HG02981 (cell line): Measurements from ENCODE around the gene GABPA.
"Not testable (repeated sequence)": the region's sequence is repeated elsewhere in the genome, so short reads cannot be mapped to it uniquely, and the experiment has no call there.

Experiments
- ATAC-seq: cut with Tn5 transposase; IDR thresholded peaks from one replicate; pipeline ENCODE4 v1.9.1; 2021; ENCODE audit warnings: mild to moderate bottlenecking, moderate library complexity; ENCODE audit not compliant: unreplicated experiment

The GABPA gene

GRCh38 chr21:25734904-25735645 lies at the start of gene GABPA, which contains the start of gene ATP5PF:
TSS of gene GABPA (plus strand) at chr21:25734972. CDS start at chr21:25741599, 6,627 bp downstream.
TSS of gene ATP5PF (minus strand) at chr21:25734904. CDS start at chr21:25729794, 5,110 bp downstream.
- ATAC-seq = peak; percentile 86

GRCh38 chr21:25687787-25688186 lies 47.0 kb upstream of the GABPA start:
- no peak for ATAC-seq

- no peak for ATAC-seq
Measured at GRCh38 chr21:25688275-25689155, 46.3 kb upstream of the GABPA start.

GRCh38 chr21:25689226-25689625 lies 45.5 kb upstream of the GABPA start:
- no peak for ATAC-seq

GRCh38 chr21:25691976-25692375 lies 42.8 kb upstream of the GABPA start:
- ATAC-seq = no peak

GRCh38 chr21:25695461-25695860 lies 39.3 kb upstream of the GABPA start:
- ATAC-seq = not testable (repeated sequence)

DNA sequence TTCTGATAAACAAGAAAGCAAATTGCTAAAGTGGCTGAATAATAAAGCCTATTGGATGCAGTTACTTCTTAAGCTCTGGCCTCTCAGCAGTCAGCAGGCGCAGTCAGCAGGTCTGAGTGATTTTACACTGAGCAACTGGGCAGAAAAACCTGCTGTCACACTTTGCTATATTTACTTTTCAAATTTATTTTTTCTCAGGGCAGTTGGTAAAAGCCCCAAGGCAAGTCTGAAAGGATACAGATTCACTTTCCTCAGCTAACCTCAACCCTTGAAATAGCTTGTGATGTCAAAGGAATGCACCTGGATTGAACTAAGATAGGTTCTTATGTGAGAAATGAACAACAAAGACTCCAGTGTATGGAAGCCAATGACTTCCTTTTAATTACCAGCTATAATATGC lies 34.0 kb upstream of the GABPA start:
- no peak for ATAC-seq

DNA sequence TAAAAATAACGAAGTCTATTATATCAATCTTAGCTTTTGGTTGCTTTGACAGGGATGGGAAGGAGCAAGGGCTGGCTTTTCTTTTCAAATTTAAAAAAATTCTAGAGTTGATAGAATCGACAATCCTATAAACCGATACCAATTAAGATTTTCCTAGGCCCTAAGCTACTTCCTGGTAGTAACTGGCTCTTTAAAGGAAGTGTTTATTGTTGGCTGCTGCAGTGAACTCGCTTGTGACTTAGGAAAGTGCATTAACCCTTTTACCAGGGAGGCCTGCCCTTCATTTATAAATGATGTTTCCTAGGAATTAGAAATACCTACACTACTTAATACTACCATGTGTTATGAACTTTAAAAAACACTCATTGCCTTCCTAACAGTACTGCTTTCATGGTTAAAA lies 33.2 kb upstream of the GABPA start:
- ATAC-seq = no peak

DNA sequence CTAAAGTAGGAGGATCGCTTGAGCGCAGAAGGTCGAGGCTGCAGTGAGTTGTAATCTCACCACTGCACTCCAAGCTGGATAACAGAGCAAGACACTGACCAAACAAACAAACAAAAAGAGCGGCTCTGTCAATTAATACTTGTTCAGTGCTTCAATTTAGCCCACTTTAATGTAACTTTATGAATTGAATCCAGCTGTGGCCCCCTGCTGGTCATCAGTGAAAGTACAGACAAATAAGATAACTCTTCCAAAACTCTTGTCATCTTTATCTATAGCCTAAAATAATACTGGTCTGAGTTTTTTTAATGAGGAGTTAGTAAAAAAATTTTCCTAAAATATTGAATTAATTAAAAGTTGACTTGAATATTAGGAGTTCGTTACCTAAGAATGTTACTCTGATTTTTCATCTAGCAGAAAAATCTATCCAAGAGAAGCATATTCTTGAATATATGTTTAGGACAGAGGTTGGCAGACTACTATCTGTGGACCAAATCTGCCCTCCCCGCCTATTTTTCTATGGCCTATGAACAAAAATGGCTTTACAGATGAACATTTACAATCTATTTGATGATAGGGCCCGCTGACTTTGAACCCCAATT lies 26.2 kb upstream of the GABPA start:
- ATAC-seq = no peak

DNA sequence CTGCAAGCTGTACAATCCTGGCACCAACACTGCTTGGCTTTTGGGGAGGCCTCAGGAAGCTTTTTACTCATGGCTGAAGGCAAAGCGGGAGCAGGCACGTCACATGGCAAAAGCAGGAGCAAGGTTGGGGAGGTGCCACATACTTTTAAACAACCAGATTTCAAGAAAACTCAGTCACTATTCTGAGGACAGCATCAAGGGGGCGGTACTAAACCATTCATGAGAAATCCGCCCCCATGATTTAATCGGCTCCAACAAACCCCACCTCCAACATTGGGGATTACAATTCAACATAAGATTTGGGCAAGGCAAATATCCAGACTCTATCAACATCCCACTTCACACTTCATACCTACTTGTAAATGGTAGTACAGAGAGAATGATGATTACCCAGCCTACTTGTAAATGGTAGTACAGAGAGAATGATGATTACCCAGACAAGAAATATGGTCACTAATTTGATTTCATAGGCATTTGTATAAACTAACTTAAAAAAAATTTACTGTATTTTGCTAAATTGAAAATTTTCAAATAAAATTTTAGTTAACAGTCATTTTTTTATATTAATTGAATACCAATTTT lies 25.0 kb upstream of the GABPA start:
- no peak for ATAC-seq

- ATAC-seq = no peak
Measured at GRCh38 chr21:25710550-25710949, 24.2 kb upstream of the GABPA start.

- ATAC-seq = not testable (repeated sequence)
Measured at GRCh38 chr21:25714066-25714465, 20.7 kb upstream of the GABPA start.

GRCh38 chr21:25717491-25718147 lies 17.2 kb upstream of the GABPA start:
- ATAC-seq = no peak

GRCh38 chr21:25721987-25722386 lies 12.8 kb upstream of the GABPA start:
- no peak for ATAC-seq

DNA sequence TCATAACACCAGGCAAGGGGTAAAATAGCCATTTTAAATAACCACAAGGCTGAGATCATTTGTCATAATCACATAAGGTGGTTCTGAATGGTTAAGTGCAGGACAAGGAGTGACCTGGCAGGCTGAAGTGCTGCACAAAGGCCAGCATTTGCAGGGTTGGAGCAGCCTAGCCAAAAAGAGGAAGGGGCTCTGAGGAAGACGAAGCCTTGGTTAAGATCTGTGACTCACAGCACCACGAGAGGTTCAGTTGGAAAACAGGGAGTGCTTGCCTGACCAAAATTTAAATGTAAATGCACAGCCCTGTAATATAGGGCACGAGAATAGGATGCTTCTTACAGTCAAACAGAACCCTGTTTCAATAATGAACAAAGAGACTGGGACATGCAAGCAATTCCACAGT lies 12.1 kb upstream of the GABPA start:
- ATAC-seq = no peak

- no peak for ATAC-seq
Measured at GRCh38 chr21:25732091-25732760, 2.5 kb upstream of the GABPA start.

DNA sequence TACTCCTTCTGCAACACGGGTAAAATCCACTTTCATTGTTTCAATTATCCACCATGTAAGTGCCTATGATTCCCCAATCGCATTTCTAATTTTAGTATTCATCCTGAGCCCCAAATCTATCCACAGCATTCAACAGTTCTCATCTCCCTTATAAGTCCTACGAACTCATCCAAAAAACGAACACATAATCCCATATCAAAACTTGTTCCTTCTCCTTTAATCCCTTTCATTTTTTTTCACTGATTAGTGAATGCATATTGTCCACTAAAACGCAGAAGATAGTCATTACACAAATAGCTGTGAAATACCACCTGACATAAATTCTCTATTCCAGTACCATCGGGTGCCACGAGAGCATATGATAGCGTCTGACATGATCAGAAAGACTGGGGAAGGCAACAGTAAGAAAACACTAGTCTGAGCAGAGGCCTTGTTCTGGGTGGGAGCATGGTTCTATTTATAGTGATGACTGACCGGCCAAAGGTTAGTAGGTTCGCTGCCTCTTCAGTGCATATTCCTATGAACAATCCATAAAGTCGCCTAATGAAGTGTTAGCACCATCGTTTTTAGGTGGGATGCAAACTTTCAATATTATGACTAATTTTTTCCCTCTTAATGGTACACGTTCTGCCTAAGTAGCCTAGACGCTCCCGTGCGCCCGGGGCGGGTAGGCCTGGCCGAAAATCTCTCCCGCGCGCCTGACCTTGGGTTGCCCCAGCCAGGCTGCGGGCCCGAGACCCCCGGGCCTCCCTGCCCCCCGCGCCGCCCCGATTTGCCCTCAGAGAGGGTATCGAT lies 716 bp upstream of the GABPA start:
- peak; percentile 28 for ATAC-seq

DNA sequence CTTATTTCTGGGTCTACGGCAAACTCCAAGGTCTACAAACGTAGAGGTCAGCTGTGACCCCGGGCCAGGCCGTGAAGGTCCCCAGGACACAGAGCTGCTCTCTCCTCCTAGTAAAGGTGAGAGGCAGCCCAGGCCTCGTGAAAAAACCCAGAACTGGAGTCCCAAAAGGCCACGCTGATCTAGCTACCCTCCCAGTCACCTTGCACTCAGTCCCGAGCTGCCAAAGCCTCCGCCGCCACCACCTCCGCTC lies 193 bp upstream of the GABPA start:
- ATAC-seq = peak; percentile 0
